AG09309 (cell line): Measurements from ENCODE around the gene SCAANT1.

Experiments used
- DNase-seq: peaks from one replicate; pipeline ENCODE4 v3.0.0-alpha.2; 2010; ENCODE audit warnings: low read depth
- H3K4me3 ChIP-seq: 2 replicates; pipeline ENCODE4 v1.5.1; 2011; ENCODE audit warnings: mild to moderate bottlenecking, low read depth, low read length, moderate library complexity; ENCODE audit not compliant: control insufficient read depth
- TF ChIP-seq, protein P1 (sequence below): IDR thresholded peaks from 2 replicates; pipeline ENCODE4 v1.5.1; 2011; ENCODE audit warnings: mild to moderate bottlenecking, low read depth, low read length, inconsistent platforms; ENCODE audit not compliant: insufficient read depth, control insufficient read depth; ENCODE audit errors: missing control alignments

The SCAANT1 gene

DNA sequence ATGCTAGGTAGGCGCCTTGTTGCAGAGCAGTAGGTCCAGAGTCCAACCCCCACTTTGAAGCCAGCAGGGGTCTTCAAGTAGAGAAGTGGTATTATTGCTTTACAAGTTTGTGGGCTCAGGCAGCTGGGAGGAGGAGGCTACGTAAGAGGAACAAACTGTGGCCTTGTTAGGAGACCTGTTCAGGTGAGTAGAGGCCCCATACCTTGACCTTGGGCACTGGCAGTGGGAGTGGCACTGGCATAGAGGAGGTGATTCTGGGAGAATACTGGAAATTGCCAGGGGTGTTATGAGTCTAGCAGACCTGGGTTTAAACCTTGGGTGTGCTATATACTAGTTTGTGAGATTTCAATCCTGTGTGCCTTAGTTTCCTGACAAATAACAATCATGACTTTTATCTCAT lies 34.6 kb upstream of the SCAANT1 start:
- TF ChIP-seq, protein P1, sequence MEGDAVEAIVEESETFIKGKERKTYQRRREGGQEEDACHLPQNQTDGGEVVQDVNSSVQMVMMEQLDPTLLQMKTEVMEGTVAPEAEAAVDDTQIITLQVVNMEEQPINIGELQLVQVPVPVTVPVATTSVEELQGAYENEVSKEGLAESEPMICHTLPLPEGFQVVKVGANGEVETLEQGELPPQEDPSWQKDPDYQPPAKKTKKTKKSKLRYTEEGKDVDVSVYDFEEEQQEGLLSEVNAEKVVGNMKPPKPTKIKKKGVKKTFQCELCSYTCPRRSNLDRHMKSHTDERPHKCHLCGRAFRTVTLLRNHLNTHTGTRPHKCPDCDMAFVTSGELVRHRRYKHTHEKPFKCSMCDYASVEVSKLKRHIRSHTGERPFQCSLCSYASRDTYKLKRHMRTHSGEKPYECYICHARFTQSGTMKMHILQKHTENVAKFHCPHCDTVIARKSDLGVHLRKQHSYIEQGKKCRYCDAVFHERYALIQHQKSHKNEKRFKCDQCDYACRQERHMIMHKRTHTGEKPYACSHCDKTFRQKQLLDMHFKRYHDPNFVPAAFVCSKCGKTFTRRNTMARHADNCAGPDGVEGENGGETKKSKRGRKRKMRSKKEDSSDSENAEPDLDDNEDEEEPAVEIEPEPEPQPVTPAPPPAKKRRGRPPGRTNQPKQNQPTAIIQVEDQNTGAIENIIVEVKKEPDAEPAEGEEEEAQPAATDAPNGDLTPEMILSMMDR = no peak
- DNase-seq = no peak
- H3K4me3 ChIP-seq = no peak overlapping the region

DNA sequence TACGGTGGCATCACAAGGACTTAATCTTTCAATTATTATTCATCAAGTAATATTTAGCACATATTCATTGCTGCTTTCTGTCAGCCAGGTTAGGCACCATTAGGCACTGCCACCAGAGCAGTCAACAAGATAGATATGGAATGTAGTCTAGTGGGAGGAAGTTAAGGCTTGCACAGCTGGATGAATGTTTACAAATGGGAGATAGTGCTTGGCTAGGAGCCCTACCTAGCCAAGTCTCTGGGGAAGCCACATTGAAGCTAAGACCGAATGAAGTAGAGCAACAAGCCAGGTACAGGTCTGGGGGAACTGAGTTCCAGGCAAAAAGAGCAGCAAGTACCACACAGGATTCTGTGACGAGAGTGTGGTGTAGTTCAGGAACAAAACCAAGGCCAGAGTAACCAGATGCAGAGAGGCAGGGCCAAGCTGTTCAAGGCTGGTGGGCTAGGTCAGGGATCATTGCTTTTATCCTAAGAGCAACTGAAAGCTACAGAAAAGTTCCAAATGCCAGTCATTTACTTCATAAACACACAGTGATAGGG lies 33.4 kb upstream of the SCAANT1 start:
- no peak overlapping the region for H3K4me3 ChIP-seq
- TF ChIP-seq, protein P1 = no peak
- no peak for DNase-seq

DNA sequence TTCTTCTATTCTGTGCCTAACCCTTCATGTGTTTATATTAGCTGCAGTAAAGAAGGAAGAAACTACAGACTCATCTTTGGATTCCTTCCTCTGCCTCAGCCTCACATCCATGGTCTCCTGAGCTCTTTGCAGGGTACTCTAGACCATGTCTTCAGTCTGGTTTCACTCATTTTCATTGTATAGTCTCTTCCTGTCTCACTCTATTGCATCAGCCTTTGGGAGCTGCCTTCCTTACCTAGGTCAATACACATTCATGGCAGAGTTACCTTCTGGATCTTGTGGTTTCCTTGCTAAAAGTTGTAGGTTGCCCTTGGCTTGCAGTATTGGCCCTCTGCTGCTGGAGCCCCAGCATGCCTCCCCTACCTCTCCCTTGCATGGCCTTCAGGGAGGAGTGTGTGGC lies 31.5 kb upstream of the SCAANT1 start:
- no peak overlapping the region for H3K4me3 ChIP-seq
- TF ChIP-seq, protein P1 = no peak
- DNase-seq = no peak

DNA sequence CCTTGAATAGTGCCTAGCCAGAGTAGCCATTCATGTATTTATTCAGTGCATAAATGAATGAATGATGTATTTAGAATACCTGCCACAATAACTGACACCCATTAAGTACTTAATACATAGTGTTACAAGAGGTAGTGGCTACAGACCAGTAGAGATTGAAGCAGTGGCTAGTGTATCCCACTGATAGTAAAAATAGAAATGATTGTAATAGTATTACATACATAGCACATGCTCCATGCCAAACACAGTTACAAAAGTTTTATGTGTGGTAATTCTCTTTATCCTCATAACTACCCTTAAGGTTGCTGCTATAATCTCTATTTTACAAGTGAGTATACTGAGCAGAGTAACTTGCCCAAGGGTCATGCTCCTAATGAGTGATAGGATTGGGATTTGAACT lies 30.3 kb upstream of the SCAANT1 start:
- TF ChIP-seq, protein P1 = no peak
- DNase-seq = no peak
- H3K4me3 ChIP-seq = no peak overlapping the region

DNA sequence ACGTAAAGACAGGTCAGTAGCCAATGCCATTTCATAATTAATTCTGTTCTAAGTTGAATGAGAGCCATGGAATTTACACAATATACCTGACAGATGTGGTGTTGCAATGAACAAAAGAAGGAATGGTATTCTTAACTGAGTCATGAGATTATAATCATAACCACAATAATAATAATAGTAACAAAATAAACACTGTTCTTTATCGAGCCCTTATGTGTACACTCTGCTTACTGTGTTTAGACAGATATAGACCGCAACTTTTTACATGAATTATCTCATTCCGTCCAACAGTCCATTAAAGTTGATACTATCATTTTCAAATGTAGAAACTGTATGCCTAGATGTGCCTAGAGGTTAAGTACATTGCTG lies 28.2 kb upstream of the SCAANT1 start:
- peak; percentile 41 for DNase-seq
- H3K4me3 ChIP-seq = no peak overlapping the region
- TF ChIP-seq, protein P1 = no peak

DNA sequence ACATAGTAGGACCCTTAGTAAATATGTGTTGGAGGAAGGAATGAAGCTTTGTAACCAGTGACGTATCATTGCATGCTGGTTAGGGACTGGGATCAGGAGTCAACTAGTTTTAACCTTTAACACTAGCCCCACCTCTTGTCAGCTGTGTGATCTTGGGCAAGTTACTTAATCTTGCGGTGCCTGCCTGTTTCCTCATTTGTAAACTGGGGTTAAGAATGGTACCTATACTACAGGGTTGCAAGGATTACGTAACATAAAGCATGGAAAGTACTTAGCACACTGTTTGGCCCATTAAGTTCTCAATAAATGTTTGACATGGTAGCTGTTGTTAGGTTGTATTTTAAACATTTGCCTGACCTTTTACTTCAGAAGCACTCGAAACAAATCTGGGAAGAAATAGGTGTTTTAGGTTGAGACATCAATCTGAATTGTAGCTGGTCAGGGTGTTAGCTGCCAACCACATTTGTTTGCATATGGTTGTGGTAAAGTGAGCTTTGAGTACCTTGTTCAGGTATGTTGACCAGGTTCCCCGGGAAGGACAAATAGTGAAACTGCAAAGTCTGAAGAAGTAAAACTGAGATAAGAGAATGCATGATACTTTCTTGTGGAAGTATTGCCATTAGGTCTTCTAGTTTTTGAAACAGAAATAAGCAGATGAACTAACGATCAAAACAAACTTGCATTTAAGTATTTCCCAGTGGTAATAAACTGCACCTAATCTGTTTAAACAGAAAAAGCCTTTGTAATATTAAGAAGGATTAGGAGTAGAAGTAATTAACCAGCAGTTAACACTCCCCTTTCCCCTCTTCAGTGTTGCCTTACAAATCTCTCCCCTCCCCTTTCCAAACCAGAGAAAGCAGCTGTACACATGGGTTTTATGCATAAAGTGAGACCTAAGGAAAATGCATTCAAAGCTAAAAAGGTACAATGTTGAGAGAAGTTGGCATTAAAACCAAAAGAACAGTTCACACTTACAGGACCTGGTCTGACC lies 25.8 kb upstream of the SCAANT1 start:
- no peak overlapping the region for H3K4me3 ChIP-seq
- TF ChIP-seq, protein P1 = no peak
- DNase-seq = no peak
